ENCODE results near the gene C10orf88. TPM values are rescaled to one million over a fixed set of nuclear protein-coding genes. Genes with fewer than 3 reads are reported as not detected.

C10orf88 gene
- total and polyA plus RNA-seq, 7 donors = 4.1 to 9.5 (median 6.3) TPM

GRCh38 chr10:122939133-122939855 lies 14.7 kb downstream of the C10orf88 start:
- no peaks in the 10 kb centered on the region for H3K4me1 ChIP-seq
- no peaks in the 10 kb centered on the region for H3K27me3 ChIP-seq (ENCODE audit: insufficient read depth in 3 of 3, low read length in 2 of 3)
- no peak for TF ChIP-seq CTCF (IDR thresholded peaks at IDR 0.05)
- peaks cover 0 to 52% of the 10 kb centered on the region in 2 donors for H3K36me3 ChIP-seq (ENCODE audit: insufficient read depth in 1 of 2, low read depth in 1 of 2)
- ATAC-seq (no peak), DNase-seq (no peak)
- H3K4me3 ChIP-seq = no peak overlapping the region
- intact Hi-C loops (cut with DNase I) = no loop called here
- WGBS, 3 donors = 98 to 100% (median 98%) methylated on average over 1 of the region's 1 CpG
- no peaks in the 10 kb centered on the region for H3K9me3 ChIP-seq
- no peak overlapping the region for H3K27ac ChIP-seq

GRCh38 chr10:122931088-122931906 lies 22.7 kb downstream of the C10orf88 start:
- H3K27me3 ChIP-seq (ENCODE audit: insufficient read depth in 3 of 3, low read length in 2 of 3) = no peaks in the 10 kb centered on the region
- 81 to 83% (median 81%) methylated on average over 6 of the region's 6 CpGs for WGBS, 3 donors
- ATAC-seq (no peak), DNase-seq (no peak)
- peaks cover 0 to 31% of the 10 kb centered on the region in 2 donors for H3K36me3 ChIP-seq (ENCODE audit: insufficient read depth in 1 of 2, low read depth in 1 of 2)
- no peaks in the 10 kb centered on the region for H3K9me3 ChIP-seq
- no peak overlapping the region for H3K27ac ChIP-seq
- no peak overlapping the region for H3K4me3 ChIP-seq
- no peaks in the 10 kb centered on the region for H3K4me1 ChIP-seq
- intact Hi-C loops (cut with DNase I) = no loop called here
- no peak for TF ChIP-seq CTCF (IDR thresholded peaks at IDR 0.05)

- H3K27ac ChIP-seq = no peak overlapping the region
- no peak for TF ChIP-seq CTCF (IDR thresholded peaks at IDR 0.05)
- no peak overlapping the region for H3K4me3 ChIP-seq
- intact Hi-C loops (cut with DNase I) = no loop called here
- H3K9me3 ChIP-seq = no peaks in the 10 kb centered on the region
- no peaks in the 10 kb centered on the region for H3K27me3 ChIP-seq (ENCODE audit: insufficient read depth in 3 of 3, low read length in 2 of 3)
- no peaks in the 10 kb centered on the region for H3K4me1 ChIP-seq
- ATAC-seq (no peak), DNase-seq (no peak)
- peaks cover 0 to 22% of the 10 kb centered on the region in 2 donors for H3K36me3 ChIP-seq (ENCODE audit: insufficient read depth in 1 of 2, low read depth in 1 of 2)
- WGBS, 3 donors = 96 to 100% (median 100%) methylated on average over 1 of the region's 1 CpG
Measured at GRCh38 chr10:122930140-122930539, 23.9 kb downstream of the C10orf88 start.

- WGBS, 3 donors = 52 to 77% (median 64%) methylated on average over 2 of the region's 2 CpGs
Measured at GRCh38 chr10:122915700-122916099, 38.3 kb downstream of the C10orf88 start.

More at GRCh38 chr10:122915700-122916099, 38.3 kb downstream of the C10orf88 start:
- ATAC-seq (no peak), DNase-seq (no peak)
- H3K4me1 ChIP-seq = no peaks in the 10 kb centered on the region
- no peaks in the 10 kb centered on the region for H3K27me3 ChIP-seq (ENCODE audit: insufficient read depth in 3 of 3, low read length in 2 of 3)
- H3K27ac ChIP-seq = no peak overlapping the region
- intact Hi-C loops (cut with DNase I) = no loop called here
- no peaks in the 10 kb centered on the region for H3K9me3 ChIP-seq
- no peak overlapping the region for H3K4me3 ChIP-seq
- no peak for TF ChIP-seq CTCF (IDR thresholded peaks at IDR 0.05)
- no peaks in the 10 kb centered on the region for H3K36me3 ChIP-seq (ENCODE audit: insufficient read depth in 1 of 2, low read depth in 1 of 2)
